Spleen (tissue), 11 donors: Measurements from ENCODE around the gene INPP4B. TPM values are rescaled to one million over a fixed set of nuclear protein-coding genes. Genes with fewer than 3 reads are reported as not detected.

ENCODE experiments used
- DNase-seq: peaks from one replicate; pipeline ENCODE4 v3.0.0-alpha.2; 2020
- H3K27ac ChIP-seq, 8 donors: fragments of 200-600 bp; sonication (generic) in 7 of 8; 1 replicate in 4 of 8; 2 replicates in 4 of 8; pipeline versions ENCODE4 v1.5.0 to v1.8.0; 2016 to 2021; ENCODE audit warnings: inconsistent platforms in 4 of 8, mild to moderate bottlenecking in 4 of 8, moderate library complexity in 1 of 8
- H3K27me3 ChIP-seq, 7 donors: fragments of 200-600 bp; sonication (generic) in 6 of 7; replicated peaks in 1 of 7; 1 replicate in 4 of 7; 2 replicates in 3 of 7; pipeline versions ENCODE4 v1.5.0 to v1.8.0; 2016 to 2021; ENCODE audit warnings: inconsistent platforms in 3 of 7, mild to moderate bottlenecking in 1 of 7
- H3K36me3 ChIP-seq, 6 donors: fragments of 200-600 bp; sonication (generic) in 5 of 6; 1 replicate in 4 of 6; 2 replicates in 2 of 6; pipeline versions ENCODE4 v1.5.0 to v1.8.0; 2016 to 2021; ENCODE audit warnings: inconsistent platforms in 2 of 6
- H3K4me1 ChIP-seq, 6 donors: fragments of 200-600 bp; sonication (generic) in 5 of 6; 1 replicate in 3 of 6; 2 replicates in 3 of 6; pipeline versions ENCODE4 v1.5.0 to v1.8.0; 2016 to 2021; ENCODE audit warnings: inconsistent platforms in 3 of 6
- H3K4me3 ChIP-seq, 8 donors: fragments of 200-600 bp; sonication (generic) in 7 of 8; 1 replicate in 4 of 8; 2 replicates in 4 of 8; pipeline versions ENCODE4 v1.5.0 to v1.8.0; 2016 to 2021; ENCODE audit warnings: inconsistent platforms in 4 of 8, mild to moderate bottlenecking in 4 of 8, moderate library complexity in 2 of 8
- H3K9me3 ChIP-seq, 8 donors: fragments of 200-600 bp; sonication (generic) in 7 of 8; 1 replicate in 4 of 8; 2 replicates in 4 of 8; pipeline versions ENCODE4 v1.5.0 to v1.8.0; 2016 to 2021; ENCODE audit warnings: inconsistent platforms in 4 of 8
- CTCF ChIP-seq, 11 experiments: fragments of 200-600 bp in 7 of 11; fragments of 450-650 bp in 4 of 11; sonication (generic) in 4 of 11; IDR thresholded peaks in 8 of 11; conservative IDR thresholded peaks in 3 of 11; 1 replicate in 7 of 11; 2 replicates in 4 of 11; pipeline versions ENCODE4 v1.4.0 to v1.8.0; 2016 to 2021; ENCODE audit warnings: antibody characterized with exemption in 11 of 11, inconsistent platforms in 4 of 11, mild to moderate bottlenecking in 1 of 11
- POLR2A ChIP-seq, 3 donors: fragments of 450-650 bp; IDR thresholded peaks; one replicate each; pipeline ENCODE4 v1.5.1; 2017; ENCODE audit warnings: antibody characterized with exemption in 3 of 3, mild to moderate bottlenecking in 1 of 3
- POLR2AphosphoS5 ChIP-seq, 3 donors: sonication (generic); formaldehyde crosslinking; IDR thresholded peaks; one replicate each; pipeline ENCODE4 v1.5.1; 2017; ENCODE audit warnings: antibody characterized with exemption in 3 of 3
- WGBS, 5 donors: extraction: QIAGEN DNeasy Blood & Tissue Kit in 3 of 5; methylation state at CpG; one replicate each; pipeline versions ENCODE4 v1.1.5 to v1.1.7; 2013 to 2018; 5-methylcytosine and 5-hydroxymethylcytosine counted together
- intact Hi-C: fragments of 100-400 bp; cut with DNase I; formaldehyde crosslinking; loops from one replicate; pipeline ENCODE4 v1.15.0; 2023; ENCODE audit warnings: low total_unique reads
- polyA plus RNA-seq, 3 donors: library from polyadenylated mRNA; stranded (reverse); fragments of 200-250 nt; gene quantifications; one replicate each; pipeline ENCODE4 v1.2.1, GENCODE V29; 2013
- total RNA-seq, 7 donors: library from RNA; depleted of rRNA in 3 of 7; stranded (reverse); fragments of >200 nt in 3 of 7; fragmentation: NEBNext Ultra II Directional in 4 of 7; extraction: Animal tissue kit (Norgen Biotek cat#: 25700) in 4 of 7; gene quantifications; one replicate each; pipeline versions ENCODE4 v1.1.0 to v1.2.1, GENCODE V29; 2016 to 2021
- donor health status: healthy with polysubstance abuse.
- donor health status: DM: no; HTN: no; CAD: no; lungs with moderate emphysema.
- donor health status: DM: no; HTN: no; CAD: no.
- donor health status: Bipolar disorder and iron deficiency.
- donor health status: healthy.
- donor health status: DM: no; HTN: no; CAD: no.
- donor health status: DM: yes; HTN: yes; CAD: no.

INPP4B gene
- total and polyA plus RNA-seq, 10 donors, result 0.78 to 31.6 (median 26.8) TPM

- 55 to 71% (median 60%) methylated on average over 3 of the region's 3 CpGs for WGBS, 5 donors
- Histone ChIP-seq H3K27ac (no peak overlapping the region), H3K4me3 (no peak overlapping the region), H3K9me3 (no peaks in the 10 kb centered on the region), H3K4me1 (no peaks in the 10 kb centered on the region), H3K27me3 (no peaks in the 10 kb centered on the region), H3K36me3 (peaks cover 0 to 9% (median 0%) of the 10 kb centered on the region in 6 donors)
- DNase-seq, result no peak
- TF ChIP-seq CTCF (IDR thresholded peaks at IDR 0.05 in 8 of 11, conservative IDR thresholded peaks at IDR 0.05 in 3 of 11) (no peak), POLR2AphosphoS5 (IDR thresholded peaks at IDR 0.05) (no peak), POLR2A (IDR thresholded peaks at IDR 0.05) (no peak)
- intact Hi-C loops, result no loop called here
These were observed 654.2 kb downstream of the INPP4B start for GRCh38 chr4:142191901-142192300.

- TF ChIP-seq POLR2A (IDR thresholded peaks at IDR 0.05) (no peak), CTCF (IDR thresholded peaks at IDR 0.05 in 8 of 11, conservative IDR thresholded peaks at IDR 0.05 in 3 of 11) (no peak), POLR2AphosphoS5 (IDR thresholded peaks at IDR 0.05) (no peak)
- Histone ChIP-seq H3K36me3 (peaks cover 0 to 3% (median 0%) of the 10 kb centered on the region in 6 donors), H3K9me3 (no peaks in the 10 kb centered on the region), H3K27me3 (no peaks in the 10 kb centered on the region), H3K4me3 (no peak overlapping the region), H3K27ac (no peak overlapping the region), H3K4me1 (no peaks in the 10 kb centered on the region)
- intact Hi-C loops, result no loop called here
- no peak for DNase-seq
- WGBS, 5 donors, result 84 to 95% (median 91%) methylated on average over 3 of the region's 3 CpGs
These were observed 665.1 kb downstream of the INPP4B start for GRCh38 chr4:142181021-142181420.

- H3K9me3 ChIP-seq, result no peaks in the 10 kb centered on the region
- no peak overlapping the region for H3K27ac ChIP-seq
- DNase-seq, result no peak
- H3K27me3 ChIP-seq, result no peaks in the 10 kb centered on the region
- H3K36me3 ChIP-seq, result peaks cover 0 to 19% (median 0%) of the 10 kb centered on the region in 6 donors
- no peak overlapping the region for H3K4me3 ChIP-seq
- intact Hi-C loops, result no loop called here
- H3K4me1 ChIP-seq, result no peaks in the 10 kb centered on the region
- TF ChIP-seq CTCF (IDR thresholded peaks at IDR 0.05 in 8 of 11, conservative IDR thresholded peaks at IDR 0.05 in 3 of 11) (no peak), POLR2AphosphoS5 (IDR thresholded peaks at IDR 0.05) (no peak), POLR2A (IDR thresholded peaks at IDR 0.05) (no peak)
These were observed 676.9 kb downstream of the INPP4B start for GRCh38 chr4:142169216-142169615.

- Histone ChIP-seq H3K4me3 (no peak overlapping the region), H3K4me1 (no peaks in the 10 kb centered on the region), H3K9me3 (no peaks in the 10 kb centered on the region), H3K27ac (no peak overlapping the region), H3K36me3 (peaks cover 0 to 13% (median 0%) of the 10 kb centered on the region in 6 donors), H3K27me3 (no peaks in the 10 kb centered on the region)
- 86 to 99% (median 93%) methylated on average over 2 of the region's 2 CpGs for WGBS, 5 donors
- TF ChIP-seq POLR2AphosphoS5 (IDR thresholded peaks at IDR 0.05) (no peak), CTCF (IDR thresholded peaks at IDR 0.05 in 8 of 11, conservative IDR thresholded peaks at IDR 0.05 in 3 of 11) (no peak), POLR2A (IDR thresholded peaks at IDR 0.05) (no peak)
- intact Hi-C loops, result no loop called here
- no peak for DNase-seq
These were observed 677.9 kb downstream of the INPP4B start for GRCh38 chr4:142168181-142168580.
